ENCODE measurements around the gene NFIX. TPM values are rescaled to one million over a fixed set of nuclear protein-coding genes. Genes with fewer than 3 reads are reported as not detected.

Gene NFIX
- total RNA-seq, 1 donor from 2014 or later = 146 TPM

DNA sequence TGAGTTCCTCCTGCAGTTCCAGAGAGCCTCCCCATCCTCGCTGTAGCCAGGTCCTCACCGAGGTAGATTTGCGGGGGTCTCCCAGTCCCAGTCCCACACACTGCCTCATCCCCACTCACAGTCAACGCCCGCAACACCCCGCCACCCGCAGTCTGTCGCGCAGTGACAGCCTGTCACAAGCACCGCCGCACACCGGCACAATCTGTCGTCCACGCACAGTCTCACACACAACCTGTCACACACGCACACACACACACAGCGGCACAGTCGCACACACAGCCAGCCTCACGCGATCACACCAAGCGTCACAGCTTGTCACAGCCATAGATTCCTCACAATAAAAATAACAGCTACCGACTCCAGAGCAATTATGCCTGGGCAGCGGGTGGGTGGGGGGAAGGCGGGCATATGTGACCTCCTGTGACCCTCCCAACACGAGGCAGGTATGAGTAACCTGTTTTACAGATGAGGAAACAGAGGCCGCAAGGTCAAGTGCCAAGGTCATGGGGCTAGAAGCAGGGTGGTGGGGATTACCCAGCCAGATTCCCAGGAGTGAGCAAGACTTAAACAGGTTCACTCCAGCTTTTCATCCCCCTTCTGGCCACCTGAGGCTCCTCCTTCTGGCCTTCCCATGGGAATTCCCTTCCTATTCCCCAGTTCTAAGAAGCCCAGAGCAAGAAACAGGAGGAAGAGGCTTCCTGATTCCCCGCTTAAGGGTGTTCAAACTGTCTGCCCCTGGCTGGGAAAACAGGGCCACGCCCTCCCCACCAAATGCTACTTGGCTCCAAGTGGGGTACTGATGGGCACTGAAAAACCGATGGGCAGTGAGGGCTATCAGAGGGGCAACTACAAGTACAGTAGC is 13.9 kb downstream of the NFIX start:
- Histone ChIP-seq H3K36me3 (no peaks in the 10 kb centered on the region), H3K27me3 (ENCODE audit: low read depth) (peaks cover 36% of the 10 kb centered on the region), H3K4me1 (peaks cover 98% of the 10 kb centered on the region), H3K27ac (peak overlapping the region; percentile 77), H3K4me3 (no peak overlapping the region), H3K9me3 (no peaks in the 10 kb centered on the region)
- DNase-seq (no peak), ATAC-seq (no peak)
- intact Hi-C loops (cut with DNase I) = no loop called here
- TF ChIP-seq, protein P1, sequence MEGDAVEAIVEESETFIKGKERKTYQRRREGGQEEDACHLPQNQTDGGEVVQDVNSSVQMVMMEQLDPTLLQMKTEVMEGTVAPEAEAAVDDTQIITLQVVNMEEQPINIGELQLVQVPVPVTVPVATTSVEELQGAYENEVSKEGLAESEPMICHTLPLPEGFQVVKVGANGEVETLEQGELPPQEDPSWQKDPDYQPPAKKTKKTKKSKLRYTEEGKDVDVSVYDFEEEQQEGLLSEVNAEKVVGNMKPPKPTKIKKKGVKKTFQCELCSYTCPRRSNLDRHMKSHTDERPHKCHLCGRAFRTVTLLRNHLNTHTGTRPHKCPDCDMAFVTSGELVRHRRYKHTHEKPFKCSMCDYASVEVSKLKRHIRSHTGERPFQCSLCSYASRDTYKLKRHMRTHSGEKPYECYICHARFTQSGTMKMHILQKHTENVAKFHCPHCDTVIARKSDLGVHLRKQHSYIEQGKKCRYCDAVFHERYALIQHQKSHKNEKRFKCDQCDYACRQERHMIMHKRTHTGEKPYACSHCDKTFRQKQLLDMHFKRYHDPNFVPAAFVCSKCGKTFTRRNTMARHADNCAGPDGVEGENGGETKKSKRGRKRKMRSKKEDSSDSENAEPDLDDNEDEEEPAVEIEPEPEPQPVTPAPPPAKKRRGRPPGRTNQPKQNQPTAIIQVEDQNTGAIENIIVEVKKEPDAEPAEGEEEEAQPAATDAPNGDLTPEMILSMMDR (IDR thresholded peaks at IDR 0.05) = no peak

DNA sequence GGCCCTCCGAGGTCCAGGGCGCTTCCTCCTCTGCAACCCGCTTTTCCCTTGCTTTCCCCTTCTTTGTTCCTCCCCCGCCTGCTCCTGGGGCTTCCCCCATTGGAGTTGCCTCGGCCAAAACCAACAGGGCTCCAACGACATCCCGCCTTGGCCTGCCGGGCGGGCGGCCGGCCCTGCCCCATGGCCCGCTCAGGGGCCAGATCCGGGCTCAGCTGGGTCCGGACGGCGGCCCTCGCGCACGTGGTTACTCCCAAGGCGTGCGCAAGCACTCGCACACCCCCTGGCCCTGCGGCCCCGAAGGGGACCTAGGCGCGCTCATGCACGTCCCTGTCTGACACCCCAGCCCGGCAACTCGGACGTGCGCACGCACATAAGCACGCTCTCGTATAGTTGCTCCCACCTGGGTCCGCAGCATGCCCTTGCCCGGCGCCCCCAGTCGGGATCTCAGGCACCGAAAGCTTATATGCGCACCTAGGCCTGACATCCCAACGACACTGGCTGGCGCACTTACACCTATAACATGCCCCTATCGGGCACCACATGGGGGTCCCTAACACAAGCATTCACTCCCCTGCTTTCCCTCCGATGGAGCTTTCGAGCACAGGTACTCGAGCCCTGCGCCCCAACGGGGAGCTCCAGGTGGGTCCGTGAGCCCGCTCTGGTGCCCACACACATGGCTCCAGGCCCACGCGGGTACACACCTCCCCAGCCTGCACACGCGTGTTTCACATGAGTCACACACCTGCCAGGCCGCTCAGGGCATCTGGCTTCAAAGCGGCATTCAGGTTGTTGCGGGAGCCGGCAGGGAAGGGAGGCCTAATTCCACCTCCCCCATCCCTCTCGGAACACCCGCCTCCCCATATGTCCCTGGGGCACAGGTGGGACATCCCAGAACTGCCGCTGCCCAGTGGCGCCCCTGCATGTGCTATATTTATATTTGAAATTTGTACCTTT is 15.0 kb downstream of the NFIX start:
- H3K36me3 ChIP-seq = no peaks in the 10 kb centered on the region
- peak overlapping the region; percentile 8 for H3K4me3 ChIP-seq
- H3K27ac ChIP-seq = peak overlapping the region; percentile 51
- peaks cover 98% of the 10 kb centered on the region for H3K4me1 ChIP-seq
- intact Hi-C loops (cut with DNase I) = no loop called here
- peaks cover 44% of the 10 kb centered on the region for H3K27me3 ChIP-seq (ENCODE audit: low read depth)
- ATAC-seq = peak; percentile 37 to 40
- no peak for DNase-seq
- TF ChIP-seq, protein P1 (IDR thresholded peaks at IDR 0.05) = no peak
- H3K9me3 ChIP-seq = no peaks in the 10 kb centered on the region

DNA sequence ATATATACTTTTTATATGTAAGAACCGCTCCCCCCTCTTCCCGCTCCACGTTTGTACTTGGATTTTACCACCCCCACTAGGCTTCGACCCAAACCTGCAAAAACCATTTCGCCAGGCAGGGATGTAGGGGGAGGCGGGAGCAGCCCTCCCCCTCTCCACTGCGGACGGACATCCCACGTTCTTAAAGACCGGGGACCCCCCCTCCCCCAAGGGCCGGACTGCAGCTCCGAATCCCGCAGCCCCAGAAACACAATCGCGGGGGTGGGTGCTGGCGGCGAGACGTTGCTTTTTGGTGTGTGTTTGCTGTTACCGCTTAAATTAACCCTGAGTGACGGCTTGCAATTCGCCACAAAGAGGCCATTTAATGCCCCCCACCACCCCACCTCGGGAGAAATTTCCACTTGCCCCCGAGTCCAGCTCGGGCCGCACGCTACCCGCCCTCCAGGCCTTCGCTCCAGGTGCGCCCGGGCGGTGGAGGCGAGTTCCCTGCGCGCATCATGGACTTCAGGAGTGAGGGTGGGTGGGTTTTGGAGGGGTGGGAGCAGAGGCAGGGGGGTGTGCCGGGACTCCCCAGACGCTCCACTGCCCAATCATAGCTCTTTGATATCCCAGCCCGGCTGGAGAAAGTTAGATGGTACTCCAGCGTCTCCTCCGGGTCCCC is 15.8 kb downstream of the NFIX start:
- TF ChIP-seq, protein P1 (IDR thresholded peaks at IDR 0.05) = no peak

DNA sequence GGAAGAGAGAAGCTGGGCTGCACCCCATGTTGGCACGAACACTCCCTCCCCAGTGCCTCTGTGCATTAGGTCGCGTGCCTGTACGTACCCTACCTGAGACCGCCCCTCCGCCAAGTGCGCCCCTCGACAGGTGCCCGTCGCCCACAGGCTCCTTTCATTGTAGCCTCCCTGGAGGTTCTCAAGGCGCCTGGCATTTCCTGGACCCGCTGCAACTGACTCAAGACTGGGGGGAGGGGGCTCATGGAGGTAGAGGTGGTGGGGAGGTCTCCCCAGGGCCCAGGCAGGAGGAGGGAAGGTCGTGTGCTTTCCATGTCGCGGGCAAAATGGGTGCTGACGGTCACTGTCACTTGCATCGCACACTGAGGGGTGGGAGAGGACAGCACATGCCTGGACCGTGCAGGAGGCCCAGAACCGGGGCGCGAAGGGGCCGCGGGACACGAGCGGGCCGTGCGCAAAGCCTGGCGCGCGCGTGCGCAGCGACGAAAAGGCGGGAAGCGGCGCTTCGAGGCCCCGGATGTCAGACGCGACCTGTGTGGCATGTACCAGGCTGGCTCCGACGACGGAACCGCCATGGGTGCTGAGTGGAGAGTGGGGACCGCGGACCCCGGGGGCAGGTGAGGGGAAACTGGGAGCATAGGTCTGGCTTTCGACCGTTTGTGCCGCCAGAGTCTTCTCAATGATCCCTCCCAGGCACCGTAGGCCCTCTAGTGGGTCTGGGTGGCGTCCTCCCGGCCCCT is 16.5 kb downstream of the NFIX start:
- ATAC-seq (no peak), DNase-seq (no peak)
- H3K27me3 ChIP-seq (ENCODE audit: low read depth) = peaks cover 44% of the 10 kb centered on the region
- H3K4me1 ChIP-seq = peaks cover 98% of the 10 kb centered on the region
- H3K36me3 ChIP-seq = no peaks in the 10 kb centered on the region
- H3K4me3 ChIP-seq = no peak overlapping the region
- TF ChIP-seq, protein P1 (IDR thresholded peaks at IDR 0.05) = no peak
- peak overlapping the region; percentile 87 for H3K27ac ChIP-seq
- intact Hi-C loops (cut with DNase I) = no loop called here
- H3K9me3 ChIP-seq = no peaks in the 10 kb centered on the region

More for the DNA sequence above, 15.8 kb downstream of the NFIX start:
- Histone ChIP-seq H3K4me3 (no peak overlapping the region), H3K27me3 (ENCODE audit: low read depth) (peaks cover 44% of the 10 kb centered on the region), H3K27ac (no peak overlapping the region), H3K36me3 (no peaks in the 10 kb centered on the region), H3K9me3 (no peaks in the 10 kb centered on the region), H3K4me1 (peaks cover 100% of the 10 kb centered on the region)
- DNase-seq = no peak
- intact Hi-C loops (cut with DNase I) = no loop called here
- no peak for ATAC-seq

DNA sequence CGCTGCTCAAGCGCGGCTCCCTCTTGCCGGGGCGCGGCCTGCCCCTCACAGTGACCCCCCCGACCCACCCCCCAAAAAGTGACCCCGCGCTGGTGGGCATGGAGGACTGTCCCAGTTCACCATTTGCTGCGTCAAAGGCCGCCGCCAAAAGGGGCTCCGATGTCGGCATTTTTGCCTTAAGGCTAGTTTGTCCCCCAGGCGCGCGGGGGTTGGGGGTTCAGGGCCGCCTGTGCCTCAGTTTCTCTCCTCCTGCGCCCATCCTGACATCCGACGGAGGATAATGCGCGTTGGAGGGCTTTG is 17.1 kb downstream of the NFIX start:
- intact Hi-C loops (cut with DNase I) = no loop called here
- Histone ChIP-seq H3K27me3 (ENCODE audit: low read depth) (peaks cover 44% of the 10 kb centered on the region), H3K36me3 (no peaks in the 10 kb centered on the region), H3K4me1 (peaks cover 97% of the 10 kb centered on the region), H3K4me3 (peak overlapping the region; percentile 49), H3K9me3 (no peaks in the 10 kb centered on the region), H3K27ac (peak overlapping the region; percentile 87)
- no peak for ATAC-seq
- no peak for DNase-seq
- TF ChIP-seq, protein P1 (IDR thresholded peaks at IDR 0.05) = no peak
